Measurements from ENCODE around the gene GPR68. TPM values are rescaled to one million over a fixed set of nuclear protein-coding genes. Genes with fewer than 3 reads are reported as not detected.
"Not testable (repeated sequence)": the region's sequence is repeated elsewhere in the genome, so short reads cannot be mapped to it uniquely, and the experiment has no call there.

GPR68 gene
- total and polyA plus RNA-seq, 8 donors, result 1.3 to 4.9 (median 3.3) TPM

GRCh38 chr14:91185721-91186120, 58.8 kb downstream of the GPR68 start:
- ATAC-seq (no peak), DNase-seq (no peak)
- TF ChIP-seq CTCF (IDR thresholded peaks at IDR 0.05), result no peak
- Histone ChIP-seq H3K4me3 (no peak overlapping the region), H3K27ac (no peak overlapping the region), H3K4me1 (no peaks in the 10 kb centered on the region), H3K9me3 (no peaks in the 10 kb centered on the region), H3K27me3 (no peaks in the 10 kb centered on the region), H3K36me3 (peaks cover 0 to 92% of the 10 kb centered on the region in 2 donors)
- intact Hi-C loops (cut with DNase I), result no loop called here

- Histone ChIP-seq H3K36me3 (peaks cover 0 to 93% of the 10 kb centered on the region in 2 donors), H3K4me3 (no peak overlapping the region), H3K9me3 (no peaks in the 10 kb centered on the region), H3K27ac (no peak overlapping the region), H3K4me1 (no peaks in the 10 kb centered on the region), H3K27me3 (no peaks in the 10 kb centered on the region)
- TF ChIP-seq CTCF (IDR thresholded peaks at IDR 0.05), result no peak
- intact Hi-C loops (cut with DNase I), result no loop called here
- ATAC-seq, result no peak
- DNase-seq, result no peak
Observed at GRCh38 chr14:91184559-91184958, 59.9 kb downstream of the GPR68 start.

GRCh38 chr14:91182753-91183152, 61.8 kb downstream of the GPR68 start:
- H3K4me1 ChIP-seq; ATAC-seq; H3K9me3 ChIP-seq; DNase-seq; H3K4me3 ChIP-seq; H3K27me3 ChIP-seq; intact Hi-C loops (cut with DNase I); H3K27ac ChIP-seq: not testable (repeated sequence)
- H3K36me3 ChIP-seq, result peaks cover 0 to 75% of the 10 kb centered on the region in 2 donors

Other genes starting within 250 kb of the GPR68 start
- gene RPS6KA5, start 184.1 kb downstream of the GPR68 start, total RNA-seq, result 1 to 10 TPM; 4.2 to 5.4 TPM
- gene RPS6KA5, start 184.1 kb downstream of the GPR68 start, polyA plus RNA-seq (ENCODE audit: insufficient read length in 6 of 6), result 10 to 100 TPM in 2 of 6 donors, 1 to 10 TPM in 4; 8.3 to 10.8 (median 9.3) TPM
- gene DGLUCY, start 130.6 kb downstream of the GPR68 start, total RNA-seq, result 10 to 100 TPM; 74.9 to 77.0 TPM
- gene DGLUCY, start 130.6 kb downstream of the GPR68 start, polyA plus RNA-seq (ENCODE audit: insufficient read length in 6 of 6), result 10 to 100 TPM; 56.7 to 69.5 (median 66.1) TPM
- 10 to 100 TPM; 31.5 to 41.8 TPM for gene CCDC88C, start 173.1 kb upstream of the GPR68 start, total RNA-seq
- gene CCDC88C, start 173.1 kb upstream of the GPR68 start, polyA plus RNA-seq (ENCODE audit: insufficient read length in 6 of 6), result 10 to 100 TPM; 26.2 to 36.3 (median 30.3) TPM